ENCODE measurements around the gene KBTBD8. TPM values are rescaled to one million over a fixed set of nuclear protein-coding genes. Genes with fewer than 3 reads are reported as not detected.

Gene KBTBD8
- not detected in 2 replicates for total RNA-seq (2014; rRNA removed; shearing (Covaris generic); ENCODE audit: low replicate concordance)

GRCh38 chr3:66998113-66998903, at the start of gene KBTBD8:
KBTBD8 (plus strand) TSS chr3:66998307; CDS start chr3:66998356, 49 bp downstream.
- DNase-seq (ENCODE audit: low read depth) = peak; percentile 96
- in situ Hi-C loops (cut with HindIII; ENCODE audit: low pct_unique_long_range_greater_than_20kb, low sequenced_read_pairs) = no loop called here

GRCh38 chr3:66948838-66949237, 49.3 kb upstream of the KBTBD8 start:
- no peak for DNase-seq (ENCODE audit: low read depth)
- in situ Hi-C loops (cut with HindIII; ENCODE audit: low pct_unique_long_range_greater_than_20kb, low sequenced_read_pairs) = no loop called here

- in situ Hi-C loops (cut with HindIII; ENCODE audit: low pct_unique_long_range_greater_than_20kb, low sequenced_read_pairs) = no loop called here
- DNase-seq (ENCODE audit: low read depth) = no peak
Observed at GRCh38 chr3:66949898-66950297, 48.2 kb upstream of the KBTBD8 start.

- no peak for DNase-seq (ENCODE audit: low read depth)
- in situ Hi-C loops (cut with HindIII; ENCODE audit: low pct_unique_long_range_greater_than_20kb, low sequenced_read_pairs) = no loop called here
Observed at GRCh38 chr3:66952357-66952756, 45.8 kb upstream of the KBTBD8 start.

- no peak for DNase-seq (ENCODE audit: low read depth)
- in situ Hi-C loops (cut with HindIII; ENCODE audit: low pct_unique_long_range_greater_than_20kb, low sequenced_read_pairs) = no loop called here
Observed at GRCh38 chr3:66953934-66954445, 44.1 kb upstream of the KBTBD8 start.

- DNase-seq (ENCODE audit: low read depth) = no peak
- in situ Hi-C loops (cut with HindIII; ENCODE audit: low pct_unique_long_range_greater_than_20kb, low sequenced_read_pairs) = no loop called here
Observed at GRCh38 chr3:66956742-66957141, 41.4 kb upstream of the KBTBD8 start.

- in situ Hi-C loops (cut with HindIII; ENCODE audit: low pct_unique_long_range_greater_than_20kb, low sequenced_read_pairs) = no loop called here
- no peak for DNase-seq (ENCODE audit: low read depth)
Observed at GRCh38 chr3:66957367-66957766, 40.7 kb upstream of the KBTBD8 start.

GRCh38 chr3:66958067-66958466, 40.0 kb upstream of the KBTBD8 start:
- DNase-seq (ENCODE audit: low read depth) = no peak
- in situ Hi-C loops (cut with HindIII; ENCODE audit: low pct_unique_long_range_greater_than_20kb, low sequenced_read_pairs) = no loop called here

GRCh38 chr3:66962664-66963063, 35.4 kb upstream of the KBTBD8 start:
- DNase-seq (ENCODE audit: low read depth) = no peak
- in situ Hi-C loops (cut with HindIII; ENCODE audit: low pct_unique_long_range_greater_than_20kb, low sequenced_read_pairs) = no loop called here

- in situ Hi-C loops (cut with HindIII; ENCODE audit: low pct_unique_long_range_greater_than_20kb, low sequenced_read_pairs) = no loop called here
- no peak for DNase-seq (ENCODE audit: low read depth)
Observed at GRCh38 chr3:66971245-66971644, 26.9 kb upstream of the KBTBD8 start.

- DNase-seq (ENCODE audit: low read depth) = peak; percentile 35
- in situ Hi-C loops (cut with HindIII; ENCODE audit: low pct_unique_long_range_greater_than_20kb, low sequenced_read_pairs) = no loop called here
Observed at GRCh38 chr3:66971891-66972551, 26.1 kb upstream of the KBTBD8 start.

GRCh38 chr3:66980791-66981190, 17.3 kb upstream of the KBTBD8 start:
- in situ Hi-C loops (cut with HindIII; ENCODE audit: low pct_unique_long_range_greater_than_20kb, low sequenced_read_pairs) = no loop called here
- DNase-seq (ENCODE audit: low read depth) = no peak

- DNase-seq (ENCODE audit: low read depth) = no peak
- in situ Hi-C loops (cut with HindIII; ENCODE audit: low pct_unique_long_range_greater_than_20kb, low sequenced_read_pairs) = no loop called here
Observed at GRCh38 chr3:66983101-66983500, 15.0 kb upstream of the KBTBD8 start.

GRCh38 chr3:66985336-66985920, 12.7 kb upstream of the KBTBD8 start:
- no peak for DNase-seq (ENCODE audit: low read depth)
- in situ Hi-C loops (cut with HindIII; ENCODE audit: low pct_unique_long_range_greater_than_20kb, low sequenced_read_pairs) = no loop called here

GRCh38 chr3:66986406-66986805, 11.7 kb upstream of the KBTBD8 start:
- in situ Hi-C loops (cut with HindIII; ENCODE audit: low pct_unique_long_range_greater_than_20kb, low sequenced_read_pairs) = no loop called here

GRCh38 chr3:66989241-66989640, 8.9 kb upstream of the KBTBD8 start:
- in situ Hi-C loops (cut with HindIII; ENCODE audit: low pct_unique_long_range_greater_than_20kb, low sequenced_read_pairs) = no loop called here
- DNase-seq (ENCODE audit: low read depth) = no peak

More at GRCh38 chr3:66986406-66986805, 11.7 kb upstream of the KBTBD8 start:
- no peak for DNase-seq (ENCODE audit: low read depth)

- in situ Hi-C loops (cut with HindIII; ENCODE audit: low pct_unique_long_range_greater_than_20kb, low sequenced_read_pairs) = no loop called here
- peak; percentile 6 for DNase-seq (ENCODE audit: low read depth)
Observed at GRCh38 chr3:66989860-66990696, 8.0 kb upstream of the KBTBD8 start.

GRCh38 chr3:66991459-66991858, 6.6 kb upstream of the KBTBD8 start:
- DNase-seq (ENCODE audit: low read depth) = no peak
- in situ Hi-C loops (cut with HindIII; ENCODE audit: low pct_unique_long_range_greater_than_20kb, low sequenced_read_pairs) = no loop called here

All from Caki2 (cell line).